ENCODE measurements around the gene IGFBP4.

The IGFBP4 gene

DNA sequence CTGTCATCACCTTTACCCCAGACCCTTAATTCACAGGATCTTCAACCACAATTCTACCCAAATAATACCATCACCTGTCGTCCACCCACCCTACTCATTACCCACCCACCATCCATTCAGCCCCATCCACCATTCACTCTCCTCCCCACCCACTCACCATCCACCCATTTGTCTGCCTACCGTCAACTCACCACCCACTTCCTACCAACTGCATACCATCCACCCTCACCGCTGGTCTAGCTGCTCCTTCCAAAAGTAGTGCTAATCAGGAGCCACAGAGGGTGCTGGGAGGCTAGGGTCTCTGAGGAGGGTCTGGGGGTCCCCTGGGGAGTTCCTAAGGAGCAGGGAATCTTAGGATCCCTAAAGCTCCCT lies 12.0 kb upstream of the IGFBP4 start:
- no peak for DNase-seq (ENCODE audit: low read depth)
- TF ChIP-seq, protein P1, sequence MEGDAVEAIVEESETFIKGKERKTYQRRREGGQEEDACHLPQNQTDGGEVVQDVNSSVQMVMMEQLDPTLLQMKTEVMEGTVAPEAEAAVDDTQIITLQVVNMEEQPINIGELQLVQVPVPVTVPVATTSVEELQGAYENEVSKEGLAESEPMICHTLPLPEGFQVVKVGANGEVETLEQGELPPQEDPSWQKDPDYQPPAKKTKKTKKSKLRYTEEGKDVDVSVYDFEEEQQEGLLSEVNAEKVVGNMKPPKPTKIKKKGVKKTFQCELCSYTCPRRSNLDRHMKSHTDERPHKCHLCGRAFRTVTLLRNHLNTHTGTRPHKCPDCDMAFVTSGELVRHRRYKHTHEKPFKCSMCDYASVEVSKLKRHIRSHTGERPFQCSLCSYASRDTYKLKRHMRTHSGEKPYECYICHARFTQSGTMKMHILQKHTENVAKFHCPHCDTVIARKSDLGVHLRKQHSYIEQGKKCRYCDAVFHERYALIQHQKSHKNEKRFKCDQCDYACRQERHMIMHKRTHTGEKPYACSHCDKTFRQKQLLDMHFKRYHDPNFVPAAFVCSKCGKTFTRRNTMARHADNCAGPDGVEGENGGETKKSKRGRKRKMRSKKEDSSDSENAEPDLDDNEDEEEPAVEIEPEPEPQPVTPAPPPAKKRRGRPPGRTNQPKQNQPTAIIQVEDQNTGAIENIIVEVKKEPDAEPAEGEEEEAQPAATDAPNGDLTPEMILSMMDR (IDR thresholded peaks at IDR 0.05; ENCODE audit: insufficient read depth, low read depth, low read length, missing control alignments): no peak
- H3K4me3 ChIP-seq (ENCODE audit: low read depth, low read length): no peak overlapping the region

GRCh38 chr17:40432864-40433528 lies 10.3 kb upstream of the IGFBP4 start:
- no peak overlapping the region for H3K4me3 ChIP-seq (ENCODE audit: low read depth, low read length)
- TF ChIP-seq, protein P1 (IDR thresholded peaks at IDR 0.05; ENCODE audit: insufficient read depth, low read depth, low read length, missing control alignments): no peak
- DNase-seq (ENCODE audit: low read depth): no peak

- TF ChIP-seq, protein P1 (IDR thresholded peaks at IDR 0.05; ENCODE audit: insufficient read depth, low read depth, low read length, missing control alignments): peak; percentile 57
- no peak overlapping the region for H3K4me3 ChIP-seq (ENCODE audit: low read depth, low read length)
- no peak for DNase-seq (ENCODE audit: low read depth)
Measured at GRCh38 chr17:40433551-40434415, 9.5 kb upstream of the IGFBP4 start.

- no peak for DNase-seq (ENCODE audit: low read depth)
- TF ChIP-seq, protein P1 (IDR thresholded peaks at IDR 0.05; ENCODE audit: insufficient read depth, low read depth, low read length, missing control alignments): no peak
Measured at GRCh38 chr17:40436636-40437035, 6.6 kb upstream of the IGFBP4 start.

GRCh38 chr17:40437095-40437732 lies 6.0 kb upstream of the IGFBP4 start:
- TF ChIP-seq, protein P1 (IDR thresholded peaks at IDR 0.05; ENCODE audit: insufficient read depth, low read depth, low read length, missing control alignments): no peak
- DNase-seq (ENCODE audit: low read depth): no peak

More at GRCh38 chr17:40436636-40437035, 6.6 kb upstream of the IGFBP4 start:
- H3K4me3 ChIP-seq (ENCODE audit: low read depth, low read length): no peak overlapping the region

GRCh38 chr17:40440166-40440565 lies 3.1 kb upstream of the IGFBP4 start:
- no peak for DNase-seq (ENCODE audit: low read depth)
- TF ChIP-seq, protein P1 (IDR thresholded peaks at IDR 0.05; ENCODE audit: insufficient read depth, low read depth, low read length, missing control alignments): no peak
- H3K4me3 ChIP-seq (ENCODE audit: low read depth, low read length): no peak overlapping the region

More at GRCh38 chr17:40437095-40437732, 6.0 kb upstream of the IGFBP4 start:
- no peak overlapping the region for H3K4me3 ChIP-seq (ENCODE audit: low read depth, low read length)

All from GM12865 (cell line).